Endothelial cell of umbilical vein (primary cell): ENCODE measurements around the gene KIF17. TPM values are rescaled to one million over a fixed set of nuclear protein-coding genes. Genes with fewer than 3 reads are reported as not detected.
A peak's percentile ranks its signal among the peaks of the same experiment; 100 is the strongest.

Source experiments
- BruUV-seq: library from RNA; stranded (reverse); fragments of 400-500 nt; replicated peaks from 2 replicates; lab custom pipeline; 2021; lab: Mats Ljungman, UMichigan
- CTCF ChIA-PET: fragments of 300-600, 350-600 bp; sonication (Branson Sonifier 250); formaldehyde crosslinking; loops from one replicate; lab custom pipeline; 2021; ENCODE audit warnings: antibody characterized with exemption, inconsistent platforms; lab: Charles Lee
- POLR2A ChIA-PET: fragments of 300-600, 350-600 bp; sonication (Branson Sonifier 250); formaldehyde crosslinking; loops from one replicate; lab custom pipeline; 2021; ENCODE audit warnings: antibody characterized with exemption, inconsistent platforms; lab: Charles Lee
- DNase-seq: peaks from one replicate; pipeline ENCODE4 v3.0.0-alpha.2; 2011; ENCODE audit warnings: low read depth, low spot score
- FAIRE-seq: peaks from 2 replicates; lab custom pipeline; 2011; peaks lifted over from hg19 to GRCh38; lab: Jason Lieb, UNC
- H2AFZ ChIP-seq: 2 replicates; pipeline ENCODE4 v1.6.0; 2012; ENCODE audit warnings: low read depth, low read length, control low read depth, inconsistent platforms
- H3K27ac ChIP-seq: 2 replicates; pipeline ENCODE4 v1.5.1; 2011; ENCODE audit warnings: low read depth, mild to moderate bottlenecking, control low read depth, low read length, moderate library complexity; ENCODE audit not compliant: insufficient read depth
- H3K27me3 ChIP-seq, 2 experiments: 2 replicates each; pipeline versions ENCODE4 v1.6.0 to v1.6.1; 2011; ENCODE audit warnings: low read length in 2 of 2, mixed read lengths in 1 of 2; ENCODE audit not compliant: control insufficient read depth in 2 of 2, insufficient read depth in 2 of 2
- H3K36me3 ChIP-seq, 2 experiments: 2 replicates in 1 of 2; 3 replicates in 1 of 2; pipeline ENCODE4 v1.5.1; 2011; ENCODE audit warnings: low read length in 2 of 2, mild to moderate bottlenecking in 1 of 2, moderate library complexity in 1 of 2; ENCODE audit not compliant: control insufficient read depth in 2 of 2, insufficient read depth in 2 of 2; ENCODE audit errors: extremely low read depth in 1 of 2
- H3K4me1 ChIP-seq: 3 replicates; pipeline ENCODE4 v1.5.1; 2011; ENCODE audit warnings: mild to moderate bottlenecking, low read length; ENCODE audit not compliant: control insufficient read depth, insufficient read depth; ENCODE audit errors: extremely low read depth
- H3K4me2 ChIP-seq: 2 replicates; pipeline ENCODE4 v1.6.1; 2011; ENCODE audit warnings: low read length, control low read depth, mixed read lengths; ENCODE audit not compliant: insufficient read depth
- H3K4me3 ChIP-seq, 3 experiments: fragments of 200-600 bp in 1 of 3; sonication (generic), shearing (Covaris generic) in 1 of 3; replicated peaks in 1 of 3; 2 replicates each; pipeline ENCODE4 v1.5.1; 2011 to 2016; ENCODE audit warnings: control low read depth in 3 of 3, low read length in 3 of 3, mild to moderate bottlenecking in 2 of 3, inconsistent platforms in 1 of 3, low read depth in 1 of 3, moderate library complexity in 1 of 3; ENCODE audit not compliant: insufficient read depth in 1 of 3
- H3K79me2 ChIP-seq: 2 replicates; pipeline ENCODE4 v1.6.0; 2012; ENCODE audit warnings: low read length, inconsistent platforms; ENCODE audit not compliant: control insufficient read depth, insufficient read depth
- H3K9ac ChIP-seq: replicated peaks from 2 replicates; pipeline ENCODE3; 2011; ENCODE audit warnings: low read length, control low read depth; ENCODE audit not compliant: insufficient read depth; ENCODE audit errors: extremely low read depth
- H3K9me1 ChIP-seq: replicated peaks from 3 replicates; pipeline ENCODE4 v1.6.0; 2011; ENCODE audit warnings: mild to moderate bottlenecking, low read length; ENCODE audit not compliant: control insufficient read depth, insufficient read depth; ENCODE audit errors: extremely low read depth
- H3K9me3 ChIP-seq: replicated peaks from 2 replicates; pipeline ENCODE4 v1.5.1; 2012; ENCODE audit warnings: low read length, inconsistent platforms; ENCODE audit not compliant: control insufficient read depth, insufficient read depth
- H4K20me1 ChIP-seq: replicated peaks from 2 replicates; pipeline ENCODE3; 2011; ENCODE audit warnings: mild to moderate bottlenecking, low read length; ENCODE audit not compliant: control insufficient read depth, insufficient read depth; ENCODE audit errors: extremely low read depth
- FOS ChIP-seq: IDR thresholded peaks from 2 replicates; pipeline ENCODE4 v1.6.1; 2011; ENCODE audit warnings: mild to moderate bottlenecking, low read length, moderate library complexity, borderline replicate concordance; ENCODE audit not compliant: insufficient read depth
- GATA2 ChIP-seq: IDR thresholded peaks from 2 replicates; pipeline ENCODE4 v1.7.0; 2011; ENCODE audit warnings: low read depth, mild to moderate bottlenecking, moderate library complexity, mixed read lengths, low read length; ENCODE audit not compliant: insufficient read length, insufficient read depth
- dilution Hi-C: fragments of 300-500 bp; cut with MboI; formaldehyde crosslinking; loops from one replicate; pipeline ENCODE4 v1.15.0; 2019; ENCODE audit warnings: low sequenced_read_pairs; ENCODE audit not compliant: extremely low pct_ligation_motif_present
- intact Hi-C: fragments of 100-400 bp; cut with micrococcal nuclease; formaldehyde crosslinking; loops from one replicate; pipeline ENCODE4 v1.10.0; 2022
- polyA plus RNA-seq, 4 experiments: library from polyadenylated mRNA; depleted of rRNA in 3 of 4; stranded (reverse) in 3 of 4; unstranded in 1 of 4; fragments of >200 nt; gene quantifications; 2 replicates each; pipeline versions ENCODE4 v1.2.1 to v1.2.3, GENCODE V29; 2011 to 2012; ENCODE audit warnings: missing spikeins in 1 of 4
- total RNA-seq: library from RNA; stranded (reverse); gene quantifications from 2 replicates; pipeline ENCODE4 v1.2.3, GENCODE V29; 2021
- TF ChIP-seq, protein P1 (sequence below), 2 donors: IDR thresholded peaks; 1 replicate in 1 of 2; 2 replicates in 1 of 2; pipeline ENCODE4 v1.5.1; 2011; ENCODE audit warnings: low read length in 2 of 2, mild to moderate bottlenecking in 2 of 2, moderate library complexity in 2 of 2, control low read depth in 1 of 2, inconsistent platforms in 1 of 2, low read depth in 1 of 2; ENCODE audit not compliant: insufficient read depth in 1 of 2; ENCODE audit errors: extremely low read depth in 1 of 2

Gene KIF17
- total and polyA plus RNA-seq, 2 donors (not counting 3 experiments of a cell fraction or from before 2014, with no cell fraction given), result 1.1 to 1.5 TPM

GRCh38 chr1:20732071-20732587 is 14.3 kb upstream of the KIF17 start:
- Histone ChIP-seq H3K27me3 (peaks cover 7 to 16% of the 10 kb centered on the region in 2 experiments), H3K4me3 (peak overlapping the region; percentile 27 to 57 (median 42)), H3K36me3 (no peaks in the 10 kb centered on the region), H3K79me2 (no peaks in the 10 kb centered on the region), H3K9me3 (no peaks in the 10 kb centered on the region), H3K4me1 (peaks cover 14% of the 10 kb centered on the region), H3K9me1 (no peaks in the 10 kb centered on the region), H2AFZ (peak overlapping the region; percentile 22), H3K9ac (peak overlapping the region; percentile 72), H3K4me2 (peak overlapping the region; percentile 76), H4K20me1 (no peaks in the 10 kb centered on the region), H3K27ac (peak overlapping the region; percentile 56)
- BruUV-seq, result no TSS peak
- DNase-seq, result peak; percentile 46
- ChIA-PET POLR2A (no interaction called here), CTCF (interaction anchor here (1.3 to 2.5 kb wide), 5 partner anchors 14 to 463 kb away, joined by 4 to 18 read pairs (median 6); partner anchors contain the start of gene KIF17)
- TF ChIP-seq, protein P1, sequence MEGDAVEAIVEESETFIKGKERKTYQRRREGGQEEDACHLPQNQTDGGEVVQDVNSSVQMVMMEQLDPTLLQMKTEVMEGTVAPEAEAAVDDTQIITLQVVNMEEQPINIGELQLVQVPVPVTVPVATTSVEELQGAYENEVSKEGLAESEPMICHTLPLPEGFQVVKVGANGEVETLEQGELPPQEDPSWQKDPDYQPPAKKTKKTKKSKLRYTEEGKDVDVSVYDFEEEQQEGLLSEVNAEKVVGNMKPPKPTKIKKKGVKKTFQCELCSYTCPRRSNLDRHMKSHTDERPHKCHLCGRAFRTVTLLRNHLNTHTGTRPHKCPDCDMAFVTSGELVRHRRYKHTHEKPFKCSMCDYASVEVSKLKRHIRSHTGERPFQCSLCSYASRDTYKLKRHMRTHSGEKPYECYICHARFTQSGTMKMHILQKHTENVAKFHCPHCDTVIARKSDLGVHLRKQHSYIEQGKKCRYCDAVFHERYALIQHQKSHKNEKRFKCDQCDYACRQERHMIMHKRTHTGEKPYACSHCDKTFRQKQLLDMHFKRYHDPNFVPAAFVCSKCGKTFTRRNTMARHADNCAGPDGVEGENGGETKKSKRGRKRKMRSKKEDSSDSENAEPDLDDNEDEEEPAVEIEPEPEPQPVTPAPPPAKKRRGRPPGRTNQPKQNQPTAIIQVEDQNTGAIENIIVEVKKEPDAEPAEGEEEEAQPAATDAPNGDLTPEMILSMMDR (IDR thresholded peaks at IDR 0.05; ENCODE audit: extremely low read depth in 1 of 2, insufficient read depth in 1 of 2, low read depth in 1 of 2, low read length in 2 of 2), result no peak
- TF ChIP-seq GATA2 (no peak), FOS (no peak)
- intact Hi-C loops, result no loop called here
- FAIRE-seq, result peak; percentile 37
- dilution Hi-C loops, result no loop called here
